Osteocyte (in vitro differentiated cells): ENCODE data around the gene PPP1R1B. TPM values are rescaled to one million over a fixed set of nuclear protein-coding genes. Genes with fewer than 3 reads are reported as not detected.

Experiments
- DNase-seq: peaks from one replicate; pipeline ENCODE4 v3.0.0; 2021; ENCODE audit warnings: mixed read lengths; ENCODE audit not compliant: unreplicated experiment; ENCODE audit errors: extremely low spot score
- H3K27ac Mint-ChIP-seq: one replicate; pipeline ENCODE4 v1.8.0; 2021; ENCODE audit warnings: mild to moderate bottlenecking, mixed read lengths; ENCODE audit not compliant: unreplicated experiment
- H3K27me3 Mint-ChIP-seq: one replicate; pipeline ENCODE4 v1.8.0; 2021; ENCODE audit warnings: mixed read lengths; ENCODE audit not compliant: unreplicated experiment
- H3K36me3 Mint-ChIP-seq: one replicate; pipeline ENCODE4 v1.8.0; 2021; ENCODE audit warnings: mixed read lengths; ENCODE audit not compliant: unreplicated experiment
- H3K4me1 Mint-ChIP-seq: one replicate; pipeline ENCODE4 v1.8.0; 2021; ENCODE audit warnings: mixed read lengths; ENCODE audit not compliant: unreplicated experiment
- H3K4me3 Mint-ChIP-seq: one replicate; pipeline ENCODE4 v1.8.0; 2021; ENCODE audit warnings: mild to moderate bottlenecking, moderate library complexity, mixed read lengths; ENCODE audit not compliant: unreplicated experiment
- H3K9me3 Mint-ChIP-seq: one replicate; pipeline ENCODE4 v1.8.0; 2021; ENCODE audit warnings: mixed read lengths; ENCODE audit not compliant: unreplicated experiment
- long read RNA-seq: library from polyadenylated mRNA; unstranded; transcript quantifications from one replicate; pipeline ENCODE4 v2.0.0, GENCODE V29; 2021
- total RNA-seq: library from RNA; stranded (reverse); gene quantifications from 2 replicates; pipeline ENCODE4 v1.2.1, GENCODE V29; 2021
- TF ChIP-seq, protein P1 (sequence below): fragments of 200-600 bp; sonication (generic); IDR thresholded peaks from 2 replicates; pipeline ENCODE4 v1.5.0; 2021; ENCODE audit warnings: antibody characterized with exemption, mild to moderate bottlenecking, moderate library complexity

Gene PPP1R1B
- 4.5 and 6.0 TPM in 2 replicates for total RNA-seq
- long read RNA-seq, result 0 reads

DNA sequence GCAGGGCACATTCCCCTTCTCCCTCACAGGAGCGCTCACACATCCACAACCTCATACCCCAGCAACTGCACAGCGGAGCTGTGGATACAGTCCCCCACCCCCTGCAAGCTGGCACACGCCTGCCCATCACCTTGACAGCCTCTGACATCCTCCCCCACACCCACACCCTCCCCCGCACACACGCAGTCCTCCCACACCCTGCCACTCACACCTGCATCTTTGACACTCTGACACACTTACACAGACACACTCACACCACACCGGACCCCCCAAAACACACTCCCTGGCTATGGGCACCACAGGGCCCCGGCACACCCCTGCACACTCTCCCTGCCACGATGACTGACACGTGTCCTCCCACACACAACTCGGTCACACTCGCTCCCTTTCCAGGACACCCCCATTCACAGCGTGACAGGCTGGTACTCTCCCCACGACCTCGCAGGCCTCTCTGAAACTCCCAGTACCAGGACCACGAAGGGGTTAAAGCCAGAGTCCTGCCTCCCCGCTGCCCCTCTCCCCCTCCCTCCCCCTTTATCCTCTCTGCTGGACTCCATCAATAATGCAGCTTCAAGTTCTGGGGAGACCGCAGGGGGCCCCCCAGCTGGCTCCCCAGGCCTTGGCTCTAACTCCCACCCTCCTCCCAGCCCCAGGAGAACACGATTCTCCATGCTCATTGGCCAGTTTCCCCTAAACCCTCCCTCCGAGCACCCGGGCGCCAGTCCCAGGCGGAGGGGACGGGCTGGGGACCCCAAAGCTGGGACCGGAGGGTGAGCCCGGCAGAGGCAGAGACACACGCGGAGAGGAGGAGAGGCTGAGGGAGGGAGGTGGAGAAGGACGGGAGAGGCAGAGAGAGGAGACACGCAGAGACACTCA, at the start of gene PPP1R1B:
Gene PPP1R1B, plus strand, starts transcription at position 782 of the 876 bp plus-strand sequence. CDS start 441 bp downstream, outside the sequence.
- Mint-ChIP-seq H3K9me3 (no peaks in the 10 kb centered on the region), H3K36me3 (no peaks in the 10 kb centered on the region), H3K4me3 (peak within 1 kb of the TSS; percentile 65), H3K4me1 (peaks cover 20% of the 10 kb centered on the region), H3K27ac (no peak within 1 kb of the TSS), H3K27me3 (peaks cover 55% of the 10 kb centered on the region)
- TF ChIP-seq, protein P1, sequence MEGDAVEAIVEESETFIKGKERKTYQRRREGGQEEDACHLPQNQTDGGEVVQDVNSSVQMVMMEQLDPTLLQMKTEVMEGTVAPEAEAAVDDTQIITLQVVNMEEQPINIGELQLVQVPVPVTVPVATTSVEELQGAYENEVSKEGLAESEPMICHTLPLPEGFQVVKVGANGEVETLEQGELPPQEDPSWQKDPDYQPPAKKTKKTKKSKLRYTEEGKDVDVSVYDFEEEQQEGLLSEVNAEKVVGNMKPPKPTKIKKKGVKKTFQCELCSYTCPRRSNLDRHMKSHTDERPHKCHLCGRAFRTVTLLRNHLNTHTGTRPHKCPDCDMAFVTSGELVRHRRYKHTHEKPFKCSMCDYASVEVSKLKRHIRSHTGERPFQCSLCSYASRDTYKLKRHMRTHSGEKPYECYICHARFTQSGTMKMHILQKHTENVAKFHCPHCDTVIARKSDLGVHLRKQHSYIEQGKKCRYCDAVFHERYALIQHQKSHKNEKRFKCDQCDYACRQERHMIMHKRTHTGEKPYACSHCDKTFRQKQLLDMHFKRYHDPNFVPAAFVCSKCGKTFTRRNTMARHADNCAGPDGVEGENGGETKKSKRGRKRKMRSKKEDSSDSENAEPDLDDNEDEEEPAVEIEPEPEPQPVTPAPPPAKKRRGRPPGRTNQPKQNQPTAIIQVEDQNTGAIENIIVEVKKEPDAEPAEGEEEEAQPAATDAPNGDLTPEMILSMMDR, result no peak
- no peak for DNase-seq

- no peak overlapping the region for H3K27ac Mint-ChIP-seq
- H3K4me3 Mint-ChIP-seq, result no peak overlapping the region
- TF ChIP-seq, protein P1, result no peak
- no peak for DNase-seq
- peaks cover 5% of the 10 kb centered on the region for H3K4me1 Mint-ChIP-seq
- no peaks in the 10 kb centered on the region for H3K36me3 Mint-ChIP-seq
- peaks cover 31% of the 10 kb centered on the region for H3K27me3 Mint-ChIP-seq
- H3K9me3 Mint-ChIP-seq, result no peaks in the 10 kb centered on the region
Measured at GRCh38 chr17:39578272-39578671, 48.5 kb upstream of the PPP1R1B start.

- H3K4me1 Mint-ChIP-seq, result no peaks in the 10 kb centered on the region
- no peaks in the 10 kb centered on the region for H3K9me3 Mint-ChIP-seq
- H3K27ac Mint-ChIP-seq, result no peak overlapping the region
- TF ChIP-seq, protein P1, result no peak
- DNase-seq, result no peak
- peaks cover 40% of the 10 kb centered on the region for H3K27me3 Mint-ChIP-seq
- H3K4me3 Mint-ChIP-seq, result no peak overlapping the region
- no peaks in the 10 kb centered on the region for H3K36me3 Mint-ChIP-seq
Measured at GRCh38 chr17:39579318-39580081, 47.3 kb upstream of the PPP1R1B start.

DNA sequence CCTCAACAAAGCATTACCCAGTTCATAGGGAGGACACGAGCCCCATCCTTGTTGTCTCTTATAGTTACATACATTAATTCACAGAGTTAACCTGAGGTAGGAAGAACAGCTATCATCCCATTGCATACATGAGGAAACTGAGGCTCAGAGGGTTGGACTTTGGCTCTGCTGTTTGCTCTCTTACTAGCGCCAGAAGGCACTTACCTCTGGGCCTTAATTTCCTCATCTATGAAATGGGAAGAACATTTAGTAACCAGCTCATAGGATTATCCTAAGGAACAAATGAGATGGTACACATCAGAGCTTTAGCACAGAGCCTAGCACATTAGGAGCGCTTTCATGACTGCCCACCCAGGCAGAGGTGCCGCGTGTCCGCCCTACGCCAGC, 46.7 kb upstream of the PPP1R1B start:
- DNase-seq, result no peak
- Mint-ChIP-seq H3K4me3 (no peak overlapping the region), H3K9me3 (no peaks in the 10 kb centered on the region), H3K4me1 (no peaks in the 10 kb centered on the region), H3K36me3 (no peaks in the 10 kb centered on the region), H3K27me3 (peaks cover 43% of the 10 kb centered on the region), H3K27ac (no peak overlapping the region)
- TF ChIP-seq, protein P1, result no peak
